ENCODE results near the gene KCNK15.

DNA sequence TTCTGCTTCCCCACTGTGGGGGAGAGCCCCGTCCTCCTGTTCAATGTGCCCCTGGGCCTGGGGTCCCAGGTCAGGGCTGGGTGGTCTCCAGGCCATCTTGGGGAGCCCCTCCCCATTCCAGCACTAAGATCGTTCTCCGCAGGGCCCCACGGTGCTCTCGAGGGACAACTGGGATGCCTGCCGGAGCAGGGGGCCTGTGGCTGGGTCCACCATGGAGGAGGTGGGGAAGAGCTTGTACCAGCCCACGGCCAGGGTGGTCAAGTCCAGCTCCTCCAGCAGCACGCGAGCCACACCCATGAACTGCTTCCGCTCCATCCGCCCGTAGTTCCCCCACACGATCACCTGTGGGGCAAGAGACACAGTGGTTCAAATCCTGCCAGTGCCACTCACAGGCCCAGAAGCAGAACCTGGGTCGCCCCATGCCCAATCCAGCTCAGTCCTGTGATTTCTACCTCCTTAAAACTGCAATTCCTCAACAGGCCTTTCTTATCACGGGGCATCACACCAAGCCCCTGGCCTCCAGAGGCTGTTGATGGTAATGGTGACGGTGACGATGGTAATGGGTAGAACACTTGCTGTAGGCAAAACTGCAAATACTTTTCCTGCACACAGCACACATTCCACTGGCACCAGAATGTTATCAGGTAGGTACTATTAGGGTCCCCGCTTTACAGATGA is 10.5 kb downstream of the KCNK15 start:
- TF ChIP-seq, protein P1, sequence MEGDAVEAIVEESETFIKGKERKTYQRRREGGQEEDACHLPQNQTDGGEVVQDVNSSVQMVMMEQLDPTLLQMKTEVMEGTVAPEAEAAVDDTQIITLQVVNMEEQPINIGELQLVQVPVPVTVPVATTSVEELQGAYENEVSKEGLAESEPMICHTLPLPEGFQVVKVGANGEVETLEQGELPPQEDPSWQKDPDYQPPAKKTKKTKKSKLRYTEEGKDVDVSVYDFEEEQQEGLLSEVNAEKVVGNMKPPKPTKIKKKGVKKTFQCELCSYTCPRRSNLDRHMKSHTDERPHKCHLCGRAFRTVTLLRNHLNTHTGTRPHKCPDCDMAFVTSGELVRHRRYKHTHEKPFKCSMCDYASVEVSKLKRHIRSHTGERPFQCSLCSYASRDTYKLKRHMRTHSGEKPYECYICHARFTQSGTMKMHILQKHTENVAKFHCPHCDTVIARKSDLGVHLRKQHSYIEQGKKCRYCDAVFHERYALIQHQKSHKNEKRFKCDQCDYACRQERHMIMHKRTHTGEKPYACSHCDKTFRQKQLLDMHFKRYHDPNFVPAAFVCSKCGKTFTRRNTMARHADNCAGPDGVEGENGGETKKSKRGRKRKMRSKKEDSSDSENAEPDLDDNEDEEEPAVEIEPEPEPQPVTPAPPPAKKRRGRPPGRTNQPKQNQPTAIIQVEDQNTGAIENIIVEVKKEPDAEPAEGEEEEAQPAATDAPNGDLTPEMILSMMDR (conservative IDR thresholded peaks at IDR 0.05; ENCODE audit: low read depth, low read length), result no peak
- TF ChIP-seq EZH2phosphoT487 (IDR thresholded peaks at IDR 0.05; ENCODE audit: borderline replicate concordance, low read length), result no peak
- no peak for TF ChIP-seq EZH2 (IDR thresholded peaks at IDR 0.05; ENCODE audit: low read length, unreplicated experiment)
